Measurements from ENCODE around the gene PEG3.
A peak's percentile ranks its signal among the peaks of the same experiment; 100 is the strongest.

PEG3 gene

DNA sequence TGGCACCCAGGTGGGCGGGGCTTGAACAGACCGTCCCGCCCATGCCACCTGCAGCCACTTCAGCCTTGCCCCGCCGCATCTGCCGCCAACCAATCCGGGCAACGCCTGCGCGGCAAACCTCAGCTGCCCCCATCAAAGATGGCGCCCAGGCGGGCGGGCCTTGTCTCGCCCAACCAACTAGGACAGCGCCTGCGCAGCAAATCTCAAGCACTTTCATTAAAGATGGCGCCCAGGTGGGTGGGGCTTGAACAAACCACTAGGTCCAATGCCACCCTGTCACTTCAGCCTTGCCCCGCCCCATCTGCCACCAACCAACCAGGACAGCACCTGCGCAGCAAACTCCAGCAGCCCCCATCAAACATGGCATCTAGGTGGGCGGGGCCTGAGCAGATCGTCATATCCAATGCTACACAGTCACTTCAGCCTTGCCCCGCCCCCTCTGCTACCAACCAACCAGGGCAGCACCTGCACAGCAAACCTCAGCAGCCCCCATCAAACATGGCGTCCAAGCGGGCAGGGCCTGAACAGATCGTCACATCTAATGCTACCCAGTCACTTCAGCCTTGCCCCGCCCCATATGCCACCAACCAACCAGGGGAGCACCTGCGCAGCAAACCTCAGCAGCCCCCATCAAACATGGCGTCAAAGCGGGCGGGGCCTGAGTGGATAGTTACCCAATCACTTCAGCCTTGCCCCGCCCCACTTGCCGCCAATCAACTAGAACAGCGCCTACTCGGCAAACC, 1.4 kb downstream of the PEG3 start:
- peak; percentile 99 for DNase-seq

DNA sequence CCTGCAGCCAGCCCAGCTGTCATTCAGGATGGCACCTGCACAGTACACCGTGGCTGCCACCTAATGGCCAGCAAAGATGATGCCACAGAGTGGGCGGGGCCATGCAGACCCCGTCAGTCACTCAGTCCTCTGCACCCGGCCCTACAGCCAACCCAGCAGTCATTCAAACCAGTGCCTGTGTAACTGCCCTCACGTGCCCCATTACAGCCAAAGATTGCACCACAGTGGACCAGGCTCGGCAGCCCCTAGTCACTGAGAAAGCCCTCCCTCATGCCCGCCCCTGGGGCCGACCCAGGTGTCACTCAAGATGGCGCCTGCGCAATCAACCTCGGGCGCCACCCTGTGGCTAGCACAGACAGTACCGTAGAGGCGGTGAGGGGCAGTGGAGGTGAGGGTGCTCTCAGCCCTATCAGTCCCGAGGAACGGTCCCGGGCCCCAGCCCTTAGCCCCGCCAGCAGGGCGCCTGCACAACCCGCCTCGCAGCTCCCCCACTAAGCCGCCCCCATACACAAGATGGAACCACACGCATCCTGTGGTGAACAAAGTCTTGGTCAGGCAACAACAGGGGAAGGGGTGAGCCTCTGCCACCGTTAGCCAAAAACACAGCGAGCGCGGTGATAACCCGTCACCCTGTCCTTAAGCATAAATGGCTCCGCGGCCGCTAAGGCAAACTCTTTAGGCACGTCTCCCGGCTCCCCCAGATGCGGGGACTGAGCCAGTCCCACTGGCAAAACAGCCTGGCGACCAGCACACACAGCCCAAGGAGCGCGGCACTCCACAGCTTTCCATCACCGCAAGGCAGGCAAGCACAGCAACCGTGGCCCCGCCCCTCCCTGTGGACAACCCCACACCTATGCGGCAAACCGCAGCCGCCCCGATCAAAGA, 2.3 kb downstream of the PEG3 start:
- DNase-seq = peak; percentile 80

DNA sequence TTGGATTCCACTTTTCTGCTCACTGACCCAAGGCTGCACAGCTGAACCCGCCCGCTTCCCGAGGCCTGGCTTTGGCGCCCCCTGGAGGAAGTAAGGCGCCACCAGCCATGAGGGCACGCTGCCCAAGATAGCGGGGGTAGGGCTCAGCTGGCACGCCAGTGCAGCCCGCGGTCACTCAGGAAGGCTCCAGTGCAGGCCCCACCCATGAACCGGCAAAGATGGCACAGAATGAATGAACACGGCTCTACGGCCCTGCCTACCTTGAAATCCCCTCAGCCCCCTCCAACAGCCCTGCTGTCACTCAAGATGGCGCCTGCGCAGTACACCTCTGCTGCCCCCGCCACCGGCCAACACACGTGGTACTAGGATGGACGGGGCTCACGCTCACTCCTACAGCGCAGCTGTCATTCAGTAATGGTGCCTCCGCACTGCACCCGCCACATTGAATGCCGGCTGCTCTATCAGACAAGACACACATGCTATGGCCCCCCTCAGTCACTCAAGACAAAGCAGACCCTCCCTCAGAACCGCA, 3.0 kb downstream of the PEG3 start:
- DNase-seq = peak; percentile 87

DNA sequence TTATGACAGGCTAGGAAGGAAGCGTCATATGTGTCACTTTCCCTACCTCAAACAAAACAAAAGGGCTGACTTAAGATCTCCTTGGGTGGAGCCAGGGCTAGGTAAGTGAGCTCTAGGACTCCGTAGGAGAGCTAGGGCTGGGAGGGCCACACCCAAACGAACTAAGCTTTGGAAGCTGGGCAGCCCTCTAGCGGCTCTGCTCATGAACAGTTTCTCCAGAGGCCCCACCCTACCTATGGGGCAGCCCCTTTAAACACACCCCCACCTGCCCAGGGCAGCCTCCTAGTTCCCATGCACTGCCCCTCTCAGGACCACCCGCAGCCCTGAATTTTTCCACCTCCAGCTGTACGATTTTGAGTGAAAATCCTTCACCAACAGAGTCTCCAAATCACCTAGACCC, 3.5 kb downstream of the PEG3 start:
- no peak for DNase-seq

DNA sequence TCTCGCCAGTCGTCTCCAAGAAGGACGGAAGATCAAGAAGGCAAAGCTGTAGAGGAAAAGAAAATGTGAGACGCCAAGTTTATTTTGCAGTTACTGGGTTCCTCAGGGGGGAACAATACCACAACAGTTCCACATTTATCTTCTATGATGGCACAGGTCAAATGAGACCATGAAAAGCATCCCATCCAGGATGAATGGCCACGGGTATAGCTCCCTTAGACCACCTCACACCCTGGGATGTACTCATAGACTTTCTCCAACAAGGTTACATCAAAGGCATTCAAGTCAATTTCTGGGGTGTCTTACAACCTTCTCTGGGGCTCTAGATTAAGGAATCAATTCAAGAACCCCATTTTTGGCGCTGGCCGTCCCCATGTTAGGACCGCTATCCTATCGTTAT, 4.5 kb downstream of the PEG3 start:
- no peak for DNase-seq

DNA sequence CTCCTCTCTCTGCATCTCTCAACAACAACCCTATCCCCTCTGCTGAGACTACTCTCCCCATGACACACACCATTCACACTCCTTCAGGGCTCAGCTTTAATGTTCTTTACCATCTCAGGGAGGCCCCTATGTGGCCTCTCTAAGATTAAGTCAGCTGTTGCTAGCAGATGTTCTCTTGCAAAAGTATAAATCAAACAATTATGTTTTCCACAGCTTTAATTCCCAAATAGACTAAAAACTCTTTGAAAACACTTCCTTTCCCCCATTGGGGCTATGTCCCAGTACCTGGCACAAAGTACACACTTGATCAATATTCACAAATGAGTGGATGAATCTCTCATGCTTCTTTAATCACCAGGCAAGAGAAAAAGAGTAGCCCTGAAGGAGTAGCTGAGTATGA, 5.1 kb downstream of the PEG3 start:
- no peak for DNase-seq

DNA sequence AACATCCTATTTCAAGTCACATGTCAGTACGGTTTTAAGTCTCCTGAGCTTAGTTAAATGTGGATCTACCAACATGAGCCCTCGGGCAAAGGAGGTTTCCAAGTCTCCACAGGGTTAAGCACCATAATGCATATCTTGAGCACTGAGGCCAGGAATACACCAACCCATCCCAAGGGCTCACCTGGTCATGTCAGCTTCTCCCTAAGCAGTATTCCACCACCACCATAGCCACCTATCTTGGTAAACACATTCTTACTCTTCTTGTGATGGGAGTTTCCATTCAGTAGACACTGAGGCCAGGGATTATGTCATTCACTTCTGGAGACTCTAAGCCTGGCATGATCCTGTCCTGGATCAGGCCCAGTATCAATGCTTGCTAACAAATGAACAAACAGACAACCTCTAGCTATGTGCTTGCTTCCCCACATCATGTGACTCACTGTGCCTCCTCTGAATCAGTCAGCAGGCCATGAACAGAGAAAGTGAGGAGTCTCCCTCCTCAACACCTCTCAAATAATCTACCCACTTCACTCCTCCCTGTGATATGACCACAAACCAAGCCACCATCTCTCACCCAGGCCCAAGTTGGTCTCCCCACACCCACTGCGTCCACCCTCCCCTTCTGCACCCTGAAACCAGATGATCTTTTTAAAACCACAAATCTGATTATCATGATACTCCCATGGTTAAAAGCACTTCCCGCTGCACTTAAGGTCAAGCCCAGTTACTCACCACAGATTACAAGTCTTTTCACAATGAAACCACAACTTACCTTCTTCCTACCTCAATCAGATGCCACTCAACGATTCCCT, 5.8 kb downstream of the PEG3 start:
- no peak for DNase-seq

DNA sequence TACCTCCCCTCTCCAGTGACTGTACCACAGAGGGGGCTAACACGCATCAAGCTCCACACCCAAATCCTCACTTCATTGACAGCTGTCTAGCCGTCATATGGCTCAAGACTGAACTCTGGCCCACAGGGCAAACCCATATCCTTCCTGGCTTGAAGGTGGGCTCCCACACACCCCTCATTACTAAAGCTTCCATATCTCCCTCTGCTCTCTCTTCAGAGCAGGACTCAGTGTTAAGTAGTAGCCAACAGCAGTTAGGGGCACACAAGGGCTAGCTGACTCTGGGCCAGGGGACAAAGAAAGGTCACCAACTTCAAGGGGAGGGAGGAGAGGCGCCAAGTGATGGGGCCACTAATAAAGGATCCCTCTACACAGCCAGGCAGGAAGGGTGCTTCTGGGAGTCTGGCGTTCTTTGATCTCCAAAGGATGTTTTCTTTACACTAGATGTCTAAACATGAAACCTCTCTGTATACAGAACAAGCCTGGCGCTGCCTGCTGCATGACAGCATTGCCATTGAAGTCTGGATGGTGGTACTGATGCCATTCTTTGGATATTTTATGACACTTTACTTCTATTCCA, 8.1 kb downstream of the PEG3 start:
- no peak for DNase-seq

DNA sequence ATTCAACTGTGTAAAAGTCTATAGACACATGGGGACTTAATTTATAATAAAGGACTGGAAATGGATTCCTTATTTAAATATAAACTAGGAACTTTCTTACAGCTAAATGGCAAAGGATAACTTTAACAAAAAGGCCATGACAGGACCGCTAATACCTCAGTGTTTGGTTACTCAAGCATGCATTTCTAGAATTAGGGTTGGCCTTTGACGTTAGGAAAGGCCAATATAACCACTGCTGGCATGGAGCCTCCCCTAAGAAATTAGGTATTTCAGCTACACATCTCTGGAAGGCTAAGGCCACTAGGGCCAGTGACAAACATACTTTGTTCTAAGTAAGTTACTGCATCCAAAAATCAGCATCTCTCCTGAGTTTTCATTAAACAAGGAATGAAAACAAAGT, 9.3 kb downstream of the PEG3 start:
- no peak for DNase-seq

DNA sequence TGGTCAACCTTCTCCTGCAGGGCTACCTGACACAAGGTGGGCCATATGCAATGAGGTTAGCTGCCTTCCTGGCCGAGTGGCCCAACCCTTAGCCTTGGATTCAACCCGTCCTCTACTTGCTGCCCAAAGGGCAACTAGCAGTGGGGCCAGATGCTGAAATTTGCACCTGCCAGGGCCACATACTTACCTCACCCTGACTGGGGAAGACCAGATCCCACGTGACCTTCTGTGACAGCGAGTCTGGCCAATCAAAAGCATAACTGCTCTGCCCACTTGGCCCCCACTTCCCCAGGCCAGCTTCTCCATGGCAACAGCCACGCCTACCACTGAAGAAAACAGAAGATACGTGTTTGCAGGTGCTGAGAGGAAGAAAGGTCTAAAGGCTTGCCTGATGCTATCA, 10.9 kb downstream of the PEG3 start:
- no peak for DNase-seq

DNA sequence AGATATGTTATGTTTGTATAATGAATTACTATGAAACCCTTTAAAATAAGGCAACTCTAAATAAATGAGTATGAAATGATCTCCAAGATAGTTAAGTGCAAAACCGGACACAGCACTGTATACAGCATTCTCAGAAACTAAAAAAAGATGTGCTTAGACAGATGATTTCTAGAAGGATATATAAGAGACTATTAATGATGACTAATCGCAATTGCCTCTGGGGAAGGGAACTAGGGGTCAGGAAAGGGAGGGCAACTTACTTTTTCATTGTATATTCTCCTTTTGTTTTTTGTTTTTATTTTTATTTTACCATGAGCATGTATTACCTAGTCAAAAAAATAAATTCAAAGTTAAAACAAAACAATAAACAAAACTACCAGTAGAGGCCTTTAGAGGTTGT, 12.8 kb downstream of the PEG3 start:
- DNase-seq = no peak

DNA sequence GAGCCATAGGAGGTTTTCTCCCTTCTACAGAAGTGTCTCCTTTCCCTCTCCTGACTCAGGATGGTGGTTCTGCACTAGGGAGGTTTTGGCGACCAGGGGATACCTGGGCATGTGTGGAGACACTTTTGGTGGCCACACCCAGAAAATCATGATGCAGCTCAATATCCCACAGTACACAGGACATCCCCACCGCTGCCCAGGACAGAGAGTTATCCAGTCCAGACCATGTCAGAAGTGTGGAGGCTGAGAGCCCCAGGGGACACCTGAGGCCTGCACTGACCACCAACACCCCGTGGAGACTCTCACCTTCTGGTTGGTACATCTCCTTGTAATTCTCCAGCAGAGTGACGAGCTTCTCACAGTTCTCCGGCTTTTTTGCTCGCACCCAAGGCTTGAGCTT, 16.6 kb downstream of the PEG3 start:
- no peak for DNase-seq

DNA sequence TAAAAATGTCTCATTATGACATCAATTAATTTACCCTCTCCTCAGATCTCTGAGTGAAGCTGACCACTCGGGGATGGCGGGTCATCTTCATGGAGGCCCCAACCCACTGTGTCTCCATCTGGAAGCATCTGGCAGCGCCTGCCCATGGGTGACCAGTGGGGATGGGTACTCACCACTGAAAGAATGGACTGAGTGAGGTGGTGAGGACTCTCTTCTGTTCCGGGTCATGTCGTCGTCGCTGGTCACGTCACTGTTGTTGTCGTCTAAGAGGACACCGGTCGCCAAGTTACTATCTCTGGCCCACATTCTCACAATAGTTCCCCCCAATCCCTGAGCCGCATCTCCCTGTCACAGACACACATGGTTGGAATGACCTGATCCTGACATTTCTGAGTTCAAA, 17.1 kb downstream of the PEG3 start:
- no peak for DNase-seq

DNA sequence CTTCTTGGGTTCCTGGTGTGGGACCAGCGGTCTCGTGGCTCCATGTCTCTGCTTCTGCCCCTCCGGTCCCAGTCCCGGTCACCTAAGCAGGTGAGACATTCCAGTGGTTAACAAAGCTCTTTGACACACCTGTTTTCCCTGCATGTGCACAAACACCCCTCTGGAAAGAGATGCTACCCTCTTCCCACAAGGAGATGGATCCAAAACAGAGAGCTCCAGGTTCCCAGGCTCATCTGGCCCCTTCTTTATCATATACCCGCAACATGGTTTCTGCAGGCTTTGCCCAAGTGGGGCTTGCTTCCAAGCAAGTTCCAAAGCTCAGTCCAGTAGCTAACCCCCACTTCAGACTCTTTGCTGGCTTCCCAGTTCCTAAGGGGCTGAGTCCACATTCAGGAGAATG, 17.8 kb downstream of the PEG3 start:
- DNase-seq = no peak

DNA sequence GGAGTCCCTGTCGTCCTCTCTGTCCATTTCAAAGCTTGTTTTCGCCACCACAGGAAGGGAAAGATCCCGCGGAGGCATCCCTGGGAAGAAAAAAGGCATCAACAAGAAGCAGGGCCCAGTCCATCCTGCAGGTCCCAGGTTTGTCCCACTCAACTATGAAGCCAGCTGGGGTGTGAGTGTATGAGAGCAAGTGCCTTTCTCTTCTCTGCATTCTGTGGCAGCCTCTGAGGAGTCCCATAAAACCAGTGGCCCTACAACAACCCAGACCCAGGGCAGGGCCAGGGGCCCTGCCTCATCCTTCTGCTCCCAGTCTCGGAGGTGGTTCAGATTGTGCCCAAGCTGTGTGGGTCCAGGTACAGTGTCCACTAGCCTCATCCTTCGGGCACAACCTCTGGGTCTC, 18.9 kb downstream of the PEG3 start:
- no peak for DNase-seq

DNA sequence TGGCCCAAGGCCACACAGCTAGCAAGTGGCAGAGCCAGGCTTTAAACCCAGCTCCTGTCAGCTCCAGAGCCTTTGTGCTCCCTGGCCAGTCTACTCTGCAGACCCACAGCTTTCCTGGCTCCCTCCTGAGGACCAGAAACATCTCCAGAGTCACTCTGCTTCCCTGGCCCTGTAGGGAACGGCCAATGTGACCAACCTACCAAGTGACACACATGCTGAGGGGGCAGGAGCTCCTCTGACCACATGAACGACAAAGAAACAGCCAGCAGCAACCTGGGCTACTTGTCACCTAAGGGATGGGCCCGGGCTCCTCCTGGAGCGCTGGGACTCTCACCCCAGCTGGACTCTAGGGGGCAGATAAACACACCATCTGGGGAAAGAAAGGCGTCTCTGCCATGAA, 19.3 kb downstream of the PEG3 start:
- DNase-seq = no peak

DNA sequence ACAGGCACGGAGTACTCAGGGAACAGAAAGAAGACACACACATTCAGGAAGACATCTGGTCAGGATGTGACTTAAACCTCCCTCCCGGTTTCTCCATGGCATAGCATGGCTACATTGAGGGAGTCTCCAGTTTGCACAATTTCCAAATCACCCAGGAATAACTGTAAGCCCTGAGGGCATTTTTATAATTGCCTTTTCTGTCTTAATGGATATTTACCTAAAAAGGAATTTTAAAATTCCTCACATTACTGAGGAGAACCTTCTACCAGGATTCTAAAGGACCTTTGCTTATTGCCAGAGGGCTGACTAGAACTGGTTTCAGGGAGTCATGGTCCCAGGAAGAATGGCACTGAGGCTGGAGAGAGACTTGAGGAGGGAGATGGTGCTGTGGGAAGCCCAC, 21.4 kb downstream of the PEG3 start:
- DNase-seq = no peak

DNA sequence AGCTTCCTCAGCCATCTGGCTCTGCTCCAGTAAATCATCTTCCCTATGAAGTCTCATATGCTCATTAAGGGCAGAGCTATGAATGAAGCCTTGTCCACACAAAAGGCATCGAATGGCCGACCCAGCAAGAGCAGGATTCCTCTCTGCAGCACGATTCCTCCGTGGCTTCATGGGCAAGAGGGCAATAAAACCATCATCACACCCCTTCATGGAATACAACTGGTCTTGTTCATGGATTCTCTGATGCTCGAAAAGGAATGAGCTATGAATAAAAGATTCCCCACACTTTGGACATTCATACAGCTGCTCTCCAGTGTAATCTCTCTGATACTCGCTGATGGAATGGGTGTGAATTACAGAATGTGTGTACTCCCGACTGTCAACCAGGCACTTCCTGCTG, 25.9 kb downstream of the PEG3 start:
- no peak for DNase-seq

DNA sequence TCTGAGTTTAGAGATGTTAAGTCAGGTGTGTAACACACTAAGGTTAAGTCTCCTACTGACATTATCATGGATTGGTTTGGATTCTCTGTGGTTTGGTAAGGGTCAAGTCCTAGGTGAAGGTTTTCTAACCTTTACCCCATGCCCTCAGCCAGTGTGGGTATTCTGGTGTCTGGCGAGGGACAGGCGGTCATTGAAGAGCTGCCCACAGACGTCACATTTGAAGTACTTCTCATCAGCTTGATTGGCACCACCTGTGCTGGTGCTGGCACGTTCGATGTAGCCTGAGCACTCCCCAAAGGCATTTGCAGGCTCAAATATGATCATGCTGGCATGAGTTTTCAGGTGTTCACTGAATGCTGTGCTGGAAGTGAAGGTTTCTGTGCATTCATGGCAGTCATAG, 27.0 kb downstream of the PEG3 start:
- no peak for DNase-seq

DNA sequence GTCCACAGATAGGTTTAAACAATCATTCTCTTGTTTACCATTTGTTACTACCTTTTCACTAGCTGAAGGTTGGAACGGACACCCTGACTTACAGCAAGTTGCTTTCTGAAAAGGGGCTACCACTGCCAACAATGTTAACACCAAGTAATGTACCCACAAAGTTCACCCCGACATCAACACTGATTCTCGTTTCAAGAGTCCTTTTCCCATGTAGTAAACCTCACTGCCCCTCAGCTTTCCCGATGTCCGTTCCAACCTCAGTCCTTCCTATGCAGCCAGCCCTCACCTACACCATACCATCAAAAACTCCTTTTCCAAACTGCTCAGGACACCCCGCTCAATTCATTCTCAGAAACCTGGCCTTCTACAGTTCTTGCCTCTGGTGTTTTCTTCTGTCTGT, 29.0 kb downstream of the PEG3 start:
- DNase-seq = no peak

DNA sequence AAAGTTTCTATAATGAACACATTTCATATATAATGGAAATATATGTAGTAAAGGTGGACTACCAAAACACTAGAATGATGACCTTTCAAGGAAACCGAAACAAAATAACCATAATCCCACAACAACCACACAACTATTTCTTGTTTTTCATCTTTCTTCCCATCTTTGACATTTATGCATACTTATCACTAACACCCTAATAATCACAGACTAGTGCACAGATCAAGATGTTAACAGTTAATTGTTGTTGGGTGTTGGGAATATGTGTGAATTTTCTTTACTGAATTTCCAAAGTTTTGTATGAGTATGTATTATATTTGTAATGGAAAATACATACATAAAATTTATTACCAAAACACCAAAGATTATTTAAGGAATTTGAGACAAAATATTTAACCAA, 30.3 kb downstream of the PEG3 start:
- DNase-seq = no peak

DNA sequence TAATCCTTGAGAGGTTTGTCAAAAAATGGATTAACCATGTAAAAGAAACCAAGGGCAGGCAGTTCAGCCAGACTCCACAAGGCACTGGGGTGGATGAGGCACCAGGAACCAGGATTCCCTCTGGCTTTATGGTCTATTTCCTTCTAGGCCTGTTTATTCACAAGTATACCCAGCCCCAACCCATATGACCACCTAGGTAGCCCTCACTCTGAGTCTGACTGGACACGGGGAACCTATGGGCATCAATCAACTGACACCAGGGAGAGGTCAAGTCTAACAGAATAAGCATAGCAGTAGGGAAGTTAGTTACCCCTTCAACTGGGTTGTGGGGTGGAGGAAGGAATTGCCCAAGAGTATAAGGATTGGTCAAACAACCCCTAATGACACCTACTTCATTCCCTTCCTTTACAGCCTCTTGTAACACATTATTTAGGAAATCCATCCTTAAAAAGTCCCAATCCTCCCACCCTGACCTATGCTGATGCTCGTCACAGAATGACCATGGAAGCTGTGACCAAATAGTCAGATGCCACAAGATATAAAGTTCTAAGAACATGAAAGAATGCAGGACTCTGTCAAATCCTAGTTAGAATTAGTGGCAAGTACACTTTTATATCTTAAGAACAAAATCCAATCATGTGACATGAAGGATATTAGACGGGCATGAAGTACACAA, 31.7 kb downstream of the PEG3 start:
- no peak for DNase-seq
